ENCODE results near the gene AFAP1. TPM values are rescaled to one million over a fixed set of nuclear protein-coding genes. Genes with fewer than 3 reads are reported as not detected.

The AFAP1 gene
- polyA plus RNA-seq, 1 donor (not counting 4 experiments of a cell fraction or from before 2014, with no cell fraction given), result 7.6 TPM

GRCh38 chr4:7759216-7759615, 180.4 kb downstream of the AFAP1 start:
- no peak overlapping the region for H3K4me2 ChIP-seq (ENCODE audit: control insufficient read depth, extremely low read depth, insufficient read depth, low read depth, low read length)
- no peak overlapping the region for H3K4me3 ChIP-seq (ENCODE audit: control insufficient read depth in 2 of 3, extremely low read depth in 1 of 3, insufficient read depth in 2 of 3, low read depth in 1 of 3, low read length in 3 of 3)
- H4K20me1 ChIP-seq (ENCODE audit: control insufficient read depth, extremely low read depth, insufficient read depth, low read length), result no peaks in the 10 kb centered on the region
- TF ChIP-seq EZH2 (IDR thresholded peaks at IDR 0.05; ENCODE audit: low read length), result no peak
- TF ChIP-seq, protein P1, sequence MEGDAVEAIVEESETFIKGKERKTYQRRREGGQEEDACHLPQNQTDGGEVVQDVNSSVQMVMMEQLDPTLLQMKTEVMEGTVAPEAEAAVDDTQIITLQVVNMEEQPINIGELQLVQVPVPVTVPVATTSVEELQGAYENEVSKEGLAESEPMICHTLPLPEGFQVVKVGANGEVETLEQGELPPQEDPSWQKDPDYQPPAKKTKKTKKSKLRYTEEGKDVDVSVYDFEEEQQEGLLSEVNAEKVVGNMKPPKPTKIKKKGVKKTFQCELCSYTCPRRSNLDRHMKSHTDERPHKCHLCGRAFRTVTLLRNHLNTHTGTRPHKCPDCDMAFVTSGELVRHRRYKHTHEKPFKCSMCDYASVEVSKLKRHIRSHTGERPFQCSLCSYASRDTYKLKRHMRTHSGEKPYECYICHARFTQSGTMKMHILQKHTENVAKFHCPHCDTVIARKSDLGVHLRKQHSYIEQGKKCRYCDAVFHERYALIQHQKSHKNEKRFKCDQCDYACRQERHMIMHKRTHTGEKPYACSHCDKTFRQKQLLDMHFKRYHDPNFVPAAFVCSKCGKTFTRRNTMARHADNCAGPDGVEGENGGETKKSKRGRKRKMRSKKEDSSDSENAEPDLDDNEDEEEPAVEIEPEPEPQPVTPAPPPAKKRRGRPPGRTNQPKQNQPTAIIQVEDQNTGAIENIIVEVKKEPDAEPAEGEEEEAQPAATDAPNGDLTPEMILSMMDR (optimal IDR thresholded peaks at IDR 0.05 in 1 of 3, IDR thresholded peaks at IDR 0.05 in 1 of 3, conservative IDR thresholded peaks at IDR 0.05 in 1 of 3; ENCODE audit: extremely low read depth in 1 of 3, insufficient read depth in 2 of 3, low read length in 3 of 3), result no peak
- no peak overlapping the region for H2AFZ ChIP-seq (ENCODE audit: control insufficient read depth, low read length)
- no peak overlapping the region for H3K9ac ChIP-seq (ENCODE audit: control insufficient read depth, extremely low read depth, insufficient read depth, low read length)
- DNase-seq (ENCODE audit: low read depth, low spot score), result no peak
- no peak overlapping the region for H3K27ac ChIP-seq (ENCODE audit: control insufficient read depth, insufficient read depth, low read length)
- dilution Hi-C loops (cut with MboI; ENCODE audit: extremely low pct_ligation_motif_present, low sequenced_read_pairs), result no loop called here
- no peaks in the 10 kb centered on the region for H3K79me2 ChIP-seq (ENCODE audit: control insufficient read depth, insufficient read depth, low read length)
- no peaks in the 10 kb centered on the region for H3K27me3 ChIP-seq (ENCODE audit: control insufficient read depth, extremely low read depth, insufficient read depth, low read length)
- H3K4me1 ChIP-seq (ENCODE audit: control insufficient read depth, extremely low read depth, insufficient read depth, low read length), result peaks cover 1% of the 10 kb centered on the region
- peaks cover 13 to 17% of the 10 kb centered on the region in 2 experiments for H3K36me3 ChIP-seq (ENCODE audit: control insufficient read depth in 2 of 2, extremely low read depth in 1 of 2, insufficient read depth in 2 of 2, low read length in 2 of 2)
- no peaks in the 10 kb centered on the region for H3K9me3 ChIP-seq (ENCODE audit: control insufficient read depth, low read depth, low read length)
- no peaks in the 10 kb centered on the region for H3K9me1 ChIP-seq (ENCODE audit: control insufficient read depth, extremely low read depth, insufficient read depth, low read length)
- FAIRE-seq, result no peak

- no peak overlapping the region for H3K27ac ChIP-seq (ENCODE audit: control insufficient read depth, insufficient read depth, low read length)
- no peaks in the 10 kb centered on the region for H4K20me1 ChIP-seq (ENCODE audit: control insufficient read depth, extremely low read depth, insufficient read depth, low read length)
- H2AFZ ChIP-seq (ENCODE audit: control insufficient read depth, low read length), result no peak overlapping the region
- FAIRE-seq, result no peak
- no peak for DNase-seq (ENCODE audit: low read depth, low spot score)
- TF ChIP-seq, protein P1 (optimal IDR thresholded peaks at IDR 0.05 in 1 of 3, IDR thresholded peaks at IDR 0.05 in 1 of 3, conservative IDR thresholded peaks at IDR 0.05 in 1 of 3; ENCODE audit: extremely low read depth in 1 of 3, insufficient read depth in 2 of 3, low read length in 3 of 3), result no peak
- no peak for TF ChIP-seq EZH2 (IDR thresholded peaks at IDR 0.05; ENCODE audit: low read length)
- H3K9me3 ChIP-seq (ENCODE audit: control insufficient read depth, low read depth, low read length), result no peaks in the 10 kb centered on the region
- dilution Hi-C loops (cut with MboI; ENCODE audit: extremely low pct_ligation_motif_present, low sequenced_read_pairs), result no loop called here
- H3K79me2 ChIP-seq (ENCODE audit: control insufficient read depth, insufficient read depth, low read length), result no peaks in the 10 kb centered on the region
- peaks cover 9% of the 10 kb centered on the region for H3K4me1 ChIP-seq (ENCODE audit: control insufficient read depth, extremely low read depth, insufficient read depth, low read length)
- no peaks in the 10 kb centered on the region for H3K9me1 ChIP-seq (ENCODE audit: control insufficient read depth, extremely low read depth, insufficient read depth, low read length)
- no peak overlapping the region for H3K9ac ChIP-seq (ENCODE audit: control insufficient read depth, extremely low read depth, insufficient read depth, low read length)
- no peaks in the 10 kb centered on the region for H3K27me3 ChIP-seq (ENCODE audit: control insufficient read depth, extremely low read depth, insufficient read depth, low read length)
- no peak overlapping the region for H3K4me2 ChIP-seq (ENCODE audit: control insufficient read depth, extremely low read depth, insufficient read depth, low read depth, low read length)
- H3K36me3 ChIP-seq (ENCODE audit: control insufficient read depth in 2 of 2, extremely low read depth in 1 of 2, insufficient read depth in 2 of 2, low read length in 2 of 2), result peaks cover 13 to 17% of the 10 kb centered on the region in 2 experiments
- no peak overlapping the region for H3K4me3 ChIP-seq (ENCODE audit: control insufficient read depth in 2 of 3, extremely low read depth in 1 of 3, insufficient read depth in 2 of 3, low read depth in 1 of 3, low read length in 3 of 3)
Measured at GRCh38 chr4:7758476-7758875, 181.2 kb downstream of the AFAP1 start.
